ENCODE measurements around the gene AADAT.
"Not testable (repeated sequence)": the region's sequence is repeated elsewhere in the genome, so short reads cannot be mapped to it uniquely, and the experiment has no call there.

- not testable (repeated sequence) for TF ChIP-seq CTCF, POLR2AphosphoS5, POLR2A (IDR thresholded peaks at IDR 0.05)
These were observed 24.4 kb upstream of the AADAT start for GRCh38 chr4:170114183-170114582.
